CD14-positive monocyte (primary cell): ENCODE results near the gene LRPPRC. TPM values are rescaled to one million over a fixed set of nuclear protein-coding genes. Genes with fewer than 3 reads are reported as not detected.

Source experiments
- DNase-seq, 3 donors: peaks; one replicate each; pipeline ENCODE4 v3.0.0-alpha.2; 2011 to 2022
- H2AFZ ChIP-seq: 2 replicates; pipeline ENCODE4 v1.6.0; 2012; ENCODE audit warnings: mild to moderate bottlenecking, low read depth, low read length, inconsistent platforms; ENCODE audit not compliant: insufficient read depth, poor library complexity, severe bottlenecking
- H3K27ac ChIP-seq, 2 donors: 1 replicate in 1 of 2; 2 replicates in 1 of 2; pipeline ENCODE4 v1.5.1; 2012 to 2013; ENCODE audit warnings: low read length in 2 of 2, control low read depth in 1 of 2, inconsistent platforms in 1 of 2, low read depth in 1 of 2, mild to moderate bottlenecking in 1 of 2
- H3K27me3 ChIP-seq, 2 donors: one replicate each; pipeline versions ENCODE4 v1.6.0 to v1.6.1; 2011 to 2013; ENCODE audit warnings: low read length in 2 of 2; ENCODE audit not compliant: control insufficient read depth in 2 of 2, insufficient read depth in 2 of 2
- H3K36me3 ChIP-seq, 2 donors: replicated peaks in 1 of 2; 1 replicate in 1 of 2; 2 replicates in 1 of 2; pipeline versions ENCODE4 v1.5.1 to v1.6.1; 2012 to 2013; ENCODE audit warnings: low read length in 2 of 2, control low read depth in 1 of 2, inconsistent platforms in 1 of 2, mild to moderate bottlenecking in 1 of 2; ENCODE audit not compliant: insufficient read depth in 2 of 2, control insufficient read depth in 1 of 2
- H3K4me1 ChIP-seq, 2 donors: 1 replicate in 1 of 2; 2 replicates in 1 of 2; pipeline versions ENCODE4 v1.5.1 to v1.6.1; 2012 to 2013; ENCODE audit warnings: low read length in 2 of 2, control low read depth in 1 of 2, inconsistent platforms in 1 of 2, mild to moderate bottlenecking in 1 of 2, moderate library complexity in 1 of 2; ENCODE audit not compliant: insufficient read depth in 2 of 2, control insufficient read depth in 1 of 2
- H3K4me2 ChIP-seq: replicated peaks from 2 replicates; pipeline ENCODE3; 2012; ENCODE audit warnings: low read length, moderate library complexity, mild to moderate bottlenecking; ENCODE audit not compliant: poor library complexity, severe bottlenecking; ENCODE audit errors: extremely low read depth
- H3K4me3 ChIP-seq, 3 experiments: fragments of 200-600 bp in 1 of 3; sonication (generic) in 1 of 3; replicated peaks in 1 of 3; 1 replicate in 2 of 3; 2 replicates in 1 of 3; pipeline ENCODE4 v1.5.1; 2011 to 2013; ENCODE audit warnings: low read length in 3 of 3, mild to moderate bottlenecking in 3 of 3, control low read depth in 2 of 3, low read depth in 2 of 3, inconsistent platforms in 1 of 3, moderate library complexity in 1 of 3
- H3K79me2 ChIP-seq: 2 replicates; pipeline ENCODE4 v1.6.0; 2012; ENCODE audit warnings: mild to moderate bottlenecking, control low read depth, inconsistent platforms, low read length, moderate library complexity; ENCODE audit not compliant: insufficient read depth
- H3K9ac ChIP-seq: 2 replicates; pipeline ENCODE4 v1.6.0; 2017; ENCODE audit warnings: low read length, mild to moderate bottlenecking; ENCODE audit not compliant: insufficient read depth, poor library complexity, severe bottlenecking
- H3K9me3 ChIP-seq, 2 donors: replicated peaks in 1 of 2; 1 replicate in 1 of 2; 2 replicates in 1 of 2; pipeline versions ENCODE4 v1.5.1 to v1.6.1; 2012 to 2013; ENCODE audit warnings: low read length in 2 of 2, control low read depth in 1 of 2; ENCODE audit not compliant: control insufficient read depth in 1 of 2, insufficient read depth in 1 of 2
- H4K20me1 ChIP-seq: 2 replicates; pipeline ENCODE4 v1.6.0; 2012; ENCODE audit warnings: mild to moderate bottlenecking, low read length, control low read depth, moderate library complexity; ENCODE audit not compliant: insufficient read depth
- H3K27ac Mint-ChIP-seq, 7 donors: one replicate each; pipeline ENCODE4 v1.8.0; 2020; ENCODE audit warnings: mild to moderate bottlenecking in 7 of 7, mixed read lengths in 7 of 7, moderate library complexity in 6 of 7, inconsistent platforms in 2 of 7
- H3K27me3 Mint-ChIP-seq, 3 donors: one replicate each; pipeline ENCODE4 v1.8.0; 2021 to 2022; ENCODE audit warnings: low read depth in 3 of 3, mild to moderate bottlenecking in 3 of 3, mixed read lengths in 3 of 3, moderate library complexity in 3 of 3, inconsistent platforms in 1 of 3
- H3K36me3 Mint-ChIP-seq, 2 donors: one replicate each; pipeline ENCODE4 v1.8.0; 2020; ENCODE audit warnings: mixed read lengths in 2 of 2, inconsistent platforms in 1 of 2, mild to moderate bottlenecking in 1 of 2
- H3K4me1 Mint-ChIP-seq: one replicate; pipeline ENCODE4 v1.8.0; 2020; ENCODE audit warnings: mild to moderate bottlenecking, mixed read lengths
- H3K4me3 Mint-ChIP-seq, 2 donors: one replicate each; pipeline ENCODE4 v1.8.0; 2020; ENCODE audit warnings: mild to moderate bottlenecking in 2 of 2, mixed read lengths in 2 of 2, moderate library complexity in 1 of 2
- H3K9me3 Mint-ChIP-seq, 7 donors: one replicate each; pipeline ENCODE4 v1.8.0; 2020 to 2022; ENCODE audit warnings: mixed read lengths in 7 of 7, mild to moderate bottlenecking in 6 of 7, moderate library complexity in 6 of 7, inconsistent platforms in 2 of 7
- CTCF ChIP-seq: fragments of 200-600 bp; IDR thresholded peaks from one replicate; pipeline ENCODE4 v1.8.0; 2022; ENCODE audit warnings: antibody characterized with exemption, mild to moderate bottlenecking
- WGBS: methylation state at CpG from one replicate; pipeline ENCODE4 v1.1.5; 2013; ENCODE audit warnings: missing lambda C conversion rate; ENCODE audit not compliant: insufficient coverage; 5-methylcytosine and 5-hydroxymethylcytosine counted together
- intact Hi-C, 2 donors: fragments of 100-400 bp; cut with micrococcal nuclease; formaldehyde crosslinking; loops; one replicate each; pipeline versions ENCODE4 v1.15.0 to v1.15.1; 2023
- polyA plus RNA-seq, 3 donors: library from polyadenylated mRNA; depleted of rRNA in 1 of 3; unstranded in 2 of 3; stranded (reverse) in 1 of 3; fragments of 300-500 nt in 2 of 3; fragments of >200 nt in 1 of 3; fragmentation: Illumina TruSeq in 2 of 3; gene quantifications; 1 replicate in 2 of 3; 2 replicates in 1 of 3; pipeline ENCODE4 v1.2.3, GENCODE V29; 2012 to 2021

LRPPRC gene
- polyA plus RNA-seq, 3 donors, result 15.5 to 25.0 (median 24.8) TPM

GRCh38 chr2:43993437-43993836, 2.4 kb downstream of the LRPPRC start:
- Histone ChIP-seq H3K36me3 (peaks cover 15 to 34% of the 10 kb centered on the region in 2 donors), H3K4me2 (no peak overlapping the region), H3K27ac (no peak overlapping the region), H3K79me2 (peaks cover 73% of the 10 kb centered on the region), H3K4me3 (no peak overlapping the region), H3K27me3 (no peaks in the 10 kb centered on the region), H3K9me3 (no peaks in the 10 kb centered on the region), H3K4me1 (peaks cover 10 to 21% of the 10 kb centered on the region in 2 donors), H3K9ac (no peak overlapping the region), H4K20me1 (peaks cover 43% of the 10 kb centered on the region), H2AFZ (no peak overlapping the region)
- TF ChIP-seq CTCF, result no peak
- intact Hi-C loops, result loop anchor here (10.0 kb wide), 5 partner anchors 171 to 1621 kb away; partner anchors contain the start of genes CAMKMT (in 1 of the 2), DYNC2LI1 (in 1 of the 2), PPM1B (in 1 of the 2) and PREPL (in 1 of the 2)
- H3K27ac Mint-ChIP-seq, result peak overlapping the region in 1 of 7 donors; percentile 26
- H3K9me3 Mint-ChIP-seq, result no peaks in the 10 kb centered on the region
- peaks cover 27% of the 10 kb centered on the region for H3K4me1 Mint-ChIP-seq
- H3K4me3 Mint-ChIP-seq, result no peak overlapping the region
- no peak for DNase-seq
- 100% methylated on average over 5 of the region's 5 CpGs for WGBS
- H3K27me3 Mint-ChIP-seq, result peaks cover 0 to 2% (median 0%) of the 10 kb centered on the region in 3 donors
- H3K36me3 Mint-ChIP-seq, result peaks cover 35 to 37% of the 10 kb centered on the region in 2 donors

DNA sequence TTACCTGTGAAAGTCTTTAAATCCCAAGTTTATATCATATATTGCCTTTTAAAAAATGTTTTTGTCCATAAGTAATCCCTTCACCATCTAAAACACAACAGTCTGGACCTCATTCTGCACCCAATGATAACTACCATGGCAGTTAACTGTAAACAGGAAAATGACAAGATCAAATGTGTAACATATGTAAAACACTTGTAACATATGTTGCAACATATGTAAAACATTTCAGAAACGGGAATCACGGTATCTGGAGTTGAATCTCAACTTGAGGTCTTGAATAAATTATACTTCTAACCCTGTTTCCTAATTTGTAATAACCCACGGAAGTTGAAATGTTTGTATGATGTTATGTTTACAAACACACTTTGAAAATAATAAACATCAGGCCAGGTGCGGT, 6.2 kb downstream of the LRPPRC start:
- Mint-ChIP-seq H3K36me3 (peaks cover 51 to 57% of the 10 kb centered on the region in 2 donors), H3K27me3 (no peaks in the 10 kb centered on the region), H3K4me3 (no peak overlapping the region), H3K27ac (peak overlapping the region in 1 of 7 donors; percentile 48), H3K9me3 (no peaks in the 10 kb centered on the region), H3K4me1 (peaks cover 18% of the 10 kb centered on the region)
- H3K4me2 ChIP-seq, result no peak overlapping the region
- H3K4me3 ChIP-seq, result no peak overlapping the region
- H3K4me1 ChIP-seq, result peaks cover 1 to 5% of the 10 kb centered on the region in 2 donors
- TF ChIP-seq CTCF, result no peak
- intact Hi-C loops, result no loop called here
- H2AFZ ChIP-seq, result no peak overlapping the region
- H3K79me2 ChIP-seq, result peaks cover 89% of the 10 kb centered on the region
- H3K27ac ChIP-seq, result no peak overlapping the region
- DNase-seq, result no peak
- H3K36me3 ChIP-seq, result peaks cover 15 to 53% of the 10 kb centered on the region in 2 donors
- WGBS, result no CpG with 5 or more reads among the region's 4 CpGs
- no peaks in the 10 kb centered on the region for H3K27me3 ChIP-seq
- no peaks in the 10 kb centered on the region for H3K9me3 ChIP-seq
- no peak overlapping the region for H3K9ac ChIP-seq
- H4K20me1 ChIP-seq, result peaks cover 52% of the 10 kb centered on the region
